ENCODE data around the gene ZNF526. TPM values are rescaled to one million over a fixed set of nuclear protein-coding genes. Genes with fewer than 3 reads are reported as not detected.

The ZNF526 gene
- total RNA-seq, 1 donor from 2014 or later = 6.5 TPM

DNA sequence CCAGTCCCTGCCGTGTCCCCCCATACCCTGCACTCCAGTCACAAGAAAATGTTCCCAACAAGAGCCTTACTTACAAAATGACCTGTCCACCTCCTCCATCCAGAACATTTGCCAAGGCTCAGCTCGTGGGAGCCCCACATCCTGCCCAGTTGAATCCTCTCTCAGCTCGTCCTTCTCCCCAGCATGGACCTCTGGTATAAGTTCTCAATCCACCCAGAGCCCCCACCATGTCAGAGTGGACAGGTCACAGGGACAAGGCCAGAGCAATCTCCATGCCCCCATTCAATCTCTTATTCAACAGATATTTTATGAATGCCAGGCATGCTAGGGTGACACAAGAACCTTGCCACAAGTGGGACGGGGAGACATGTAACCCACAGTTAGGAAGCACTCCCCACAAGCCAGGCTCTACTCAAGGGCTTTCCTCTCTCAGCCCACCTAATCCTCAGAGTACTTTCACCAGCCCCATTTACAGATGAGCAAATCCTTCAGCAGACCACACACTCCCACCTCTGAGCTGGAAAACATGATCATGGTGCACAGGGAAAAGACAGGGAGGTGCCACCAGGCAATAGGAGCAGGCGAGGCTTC, 17.7 kb upstream of the ZNF526 start:
- Histone ChIP-seq H3F3A (ENCODE audit: low read depth) (no peaks in the 10 kb centered on the region), H3K4me2 (no peak overlapping the region), H3K36me3 (no peaks in the 10 kb centered on the region), H2AFZ (replicated peaks) (no peak overlapping the region), H3K9ac (no peak overlapping the region), H3K4me1 (no peaks in the 10 kb centered on the region), H3K9me3 (ENCODE audit: low read depth) (no peaks in the 10 kb centered on the region), H3K27me3 (no peaks in the 10 kb centered on the region), H4K20me1 (ENCODE audit: low read depth) (peaks cover 86% of the 10 kb centered on the region), H3K4me3 (no peak overlapping the region), H3K27ac (no peak overlapping the region), H3K79me2 (ENCODE audit: low read depth) (peaks cover 17% of the 10 kb centered on the region)
- Mint-ChIP-seq H3K27ac (peak overlapping the region; percentile 20), H3K4me1 (peaks cover 7% of the 10 kb centered on the region), H3K4me3 (peak overlapping the region; percentile 41), H3K9me3 (no peaks in the 10 kb centered on the region), H3K27me3 (ENCODE audit: insufficient read depth, low read depth) (peaks cover 4% of the 10 kb centered on the region), H3K36me3 (peaks cover 44% of the 10 kb centered on the region)
- no peak for DNase-seq (ENCODE audit: low spot score)
- TF ChIP-seq EZH2phosphoT487 (IDR thresholded peaks at IDR 0.05) = no peak

- Mint-ChIP-seq H3K4me3 (no peak overlapping the region), H3K27ac (no peak overlapping the region), H3K36me3 (peaks cover 49% of the 10 kb centered on the region), H3K4me1 (peaks cover 5% of the 10 kb centered on the region), H3K27me3 (ENCODE audit: insufficient read depth, low read depth) (peaks cover 6% of the 10 kb centered on the region), H3K9me3 (no peaks in the 10 kb centered on the region)
- Histone ChIP-seq H3K9ac (no peak overlapping the region), H3K4me1 (no peaks in the 10 kb centered on the region), H3K4me2 (no peak overlapping the region), H3K27ac (no peak overlapping the region), H3F3A (ENCODE audit: low read depth) (no peaks in the 10 kb centered on the region), H4K20me1 (ENCODE audit: low read depth) (peaks cover 97% of the 10 kb centered on the region), H3K36me3 (no peaks in the 10 kb centered on the region), H3K9me3 (ENCODE audit: low read depth) (no peaks in the 10 kb centered on the region), H3K79me2 (ENCODE audit: low read depth) (peaks cover 17% of the 10 kb centered on the region), H3K4me3 (no peak overlapping the region), H3K27me3 (no peaks in the 10 kb centered on the region), H2AFZ (replicated peaks) (no peak overlapping the region)
- TF ChIP-seq EZH2 (IDR thresholded peaks at IDR 0.05) (no peak), EZH2phosphoT487 (IDR thresholded peaks at IDR 0.05) (no peak)
- TF ChIP-seq, protein P1, sequence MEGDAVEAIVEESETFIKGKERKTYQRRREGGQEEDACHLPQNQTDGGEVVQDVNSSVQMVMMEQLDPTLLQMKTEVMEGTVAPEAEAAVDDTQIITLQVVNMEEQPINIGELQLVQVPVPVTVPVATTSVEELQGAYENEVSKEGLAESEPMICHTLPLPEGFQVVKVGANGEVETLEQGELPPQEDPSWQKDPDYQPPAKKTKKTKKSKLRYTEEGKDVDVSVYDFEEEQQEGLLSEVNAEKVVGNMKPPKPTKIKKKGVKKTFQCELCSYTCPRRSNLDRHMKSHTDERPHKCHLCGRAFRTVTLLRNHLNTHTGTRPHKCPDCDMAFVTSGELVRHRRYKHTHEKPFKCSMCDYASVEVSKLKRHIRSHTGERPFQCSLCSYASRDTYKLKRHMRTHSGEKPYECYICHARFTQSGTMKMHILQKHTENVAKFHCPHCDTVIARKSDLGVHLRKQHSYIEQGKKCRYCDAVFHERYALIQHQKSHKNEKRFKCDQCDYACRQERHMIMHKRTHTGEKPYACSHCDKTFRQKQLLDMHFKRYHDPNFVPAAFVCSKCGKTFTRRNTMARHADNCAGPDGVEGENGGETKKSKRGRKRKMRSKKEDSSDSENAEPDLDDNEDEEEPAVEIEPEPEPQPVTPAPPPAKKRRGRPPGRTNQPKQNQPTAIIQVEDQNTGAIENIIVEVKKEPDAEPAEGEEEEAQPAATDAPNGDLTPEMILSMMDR (IDR thresholded peaks at IDR 0.05) = no peak
- DNase-seq (ENCODE audit: low spot score) = no peak
Measured at GRCh38 chr19:42203700-42204099, 16.4 kb upstream of the ZNF526 start.

- Histone ChIP-seq H3F3A (ENCODE audit: low read depth) (no peaks in the 10 kb centered on the region), H2AFZ (replicated peaks) (no peak overlapping the region), H3K4me2 (no peak overlapping the region), H3K27ac (no peak overlapping the region), H3K4me1 (no peaks in the 10 kb centered on the region), H3K4me3 (no peak overlapping the region), H3K27me3 (no peaks in the 10 kb centered on the region), H3K79me2 (ENCODE audit: low read depth) (peaks cover 19% of the 10 kb centered on the region), H3K9me3 (ENCODE audit: low read depth) (no peaks in the 10 kb centered on the region), H4K20me1 (ENCODE audit: low read depth) (peaks cover 97% of the 10 kb centered on the region), H3K36me3 (no peaks in the 10 kb centered on the region), H3K9ac (no peak overlapping the region)
- Mint-ChIP-seq H3K27me3 (ENCODE audit: insufficient read depth, low read depth) (peaks cover 6% of the 10 kb centered on the region), H3K36me3 (peaks cover 51% of the 10 kb centered on the region), H3K4me1 (peaks cover 3% of the 10 kb centered on the region), H3K27ac (no peak overlapping the region), H3K9me3 (no peaks in the 10 kb centered on the region), H3K4me3 (no peak overlapping the region)
- no peak for TF ChIP-seq EZH2 (IDR thresholded peaks at IDR 0.05)
- no peak for TF ChIP-seq EZH2phosphoT487 (IDR thresholded peaks at IDR 0.05)
- TF ChIP-seq, protein P1 (IDR thresholded peaks at IDR 0.05) = no peak
- DNase-seq (ENCODE audit: low spot score) = no peak
Measured at GRCh38 chr19:42204664-42205063, 15.4 kb upstream of the ZNF526 start.

Measured in neural progenitor cell (in vitro differentiated cells).